Left hindlimb (tissue), 1 donor: ENCODE data around the gene DCLK1.

ENCODE experiments used
- DNase-seq: peaks from one replicate; pipeline ENCODE4 v3.0.0-alpha.2; 2018

Gene DCLK1

GRCh38 chr13:36082806-36083205 is 48.4 kb downstream of the DCLK1 start:
- DNase-seq: no peak

DNA sequence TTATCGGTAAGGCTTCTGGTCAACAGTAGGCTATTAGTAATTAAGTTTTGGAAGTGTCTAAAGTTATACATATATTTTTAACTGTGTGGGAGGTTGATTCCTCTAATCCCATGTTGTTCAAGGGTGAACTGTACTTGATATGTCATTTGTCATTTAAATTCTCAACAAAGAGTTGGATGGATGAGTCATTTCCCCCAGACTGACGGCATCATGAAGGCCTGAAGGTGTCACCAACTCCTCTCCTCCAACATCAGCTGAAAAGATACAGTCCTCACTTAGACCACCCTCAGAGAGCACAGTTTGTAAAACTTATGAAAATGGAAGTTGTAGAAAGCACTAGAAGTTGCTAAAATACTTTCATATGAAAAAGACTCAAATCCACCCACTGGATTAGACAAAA is 48.8 kb downstream of the DCLK1 start:
- DNase-seq: no peak

GRCh38 chr13:36076211-36076610 is 55.0 kb downstream of the DCLK1 start:
- no peak for DNase-seq

DNA sequence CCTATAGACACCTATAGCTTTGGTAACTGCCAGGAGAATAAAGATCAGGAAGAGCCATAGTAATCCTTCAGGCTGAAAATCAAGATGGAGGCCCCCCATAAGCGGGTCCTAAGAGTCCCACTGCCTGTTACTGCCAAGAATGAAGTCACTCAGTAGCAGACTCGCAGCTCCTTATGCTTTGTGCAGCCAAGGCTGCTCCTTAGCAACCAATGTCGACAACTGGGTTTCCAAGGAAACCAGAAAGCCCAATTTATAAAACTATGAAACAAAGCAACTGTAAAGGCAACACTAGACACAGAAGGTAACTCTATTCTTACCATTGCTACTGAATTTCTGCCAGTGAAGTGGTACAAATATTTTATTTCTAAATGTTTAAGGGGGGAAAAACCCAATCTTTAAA is 56.5 kb downstream of the DCLK1 start:
- peak; percentile 64 for DNase-seq

DNA sequence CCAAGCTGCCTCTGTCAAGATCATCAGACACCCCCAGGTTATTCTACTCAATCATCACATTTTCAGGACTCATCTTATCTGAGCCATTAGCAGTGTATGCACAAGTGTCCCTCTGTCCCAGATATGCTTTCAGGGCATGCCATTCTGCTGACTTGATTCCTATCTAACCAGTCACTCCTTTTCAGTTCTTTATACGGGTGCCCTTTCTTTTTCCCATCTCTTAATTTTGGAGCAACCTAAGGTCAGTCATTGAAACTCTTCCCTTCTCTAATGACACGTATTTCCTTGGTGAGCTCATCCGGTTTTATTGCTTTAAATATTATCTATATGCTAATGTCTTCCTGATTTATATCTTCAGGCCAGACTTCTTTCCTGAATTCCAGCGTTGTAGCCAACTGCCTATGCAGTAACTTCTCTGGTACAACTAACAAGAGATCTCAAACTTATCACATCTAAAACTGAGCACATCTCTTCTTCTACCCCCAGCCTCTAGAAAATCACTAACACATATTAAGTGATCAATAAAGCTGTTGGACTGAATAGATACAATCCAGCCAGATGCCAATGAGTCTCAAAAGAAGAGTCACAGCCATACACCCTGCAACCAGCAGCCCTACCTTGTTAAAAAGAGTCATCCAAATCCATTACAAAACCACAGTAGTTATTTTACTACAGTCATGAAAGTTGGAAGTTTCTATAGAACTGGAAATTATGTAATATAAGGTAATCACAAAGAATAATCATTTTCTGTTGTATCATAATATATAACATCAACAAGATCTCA is 58.8 kb downstream of the DCLK1 start:
- no peak for DNase-seq

- DNase-seq: peak; percentile 41
Observed at GRCh38 chr13:36070504-36071192, 60.5 kb downstream of the DCLK1 start.

DNA sequence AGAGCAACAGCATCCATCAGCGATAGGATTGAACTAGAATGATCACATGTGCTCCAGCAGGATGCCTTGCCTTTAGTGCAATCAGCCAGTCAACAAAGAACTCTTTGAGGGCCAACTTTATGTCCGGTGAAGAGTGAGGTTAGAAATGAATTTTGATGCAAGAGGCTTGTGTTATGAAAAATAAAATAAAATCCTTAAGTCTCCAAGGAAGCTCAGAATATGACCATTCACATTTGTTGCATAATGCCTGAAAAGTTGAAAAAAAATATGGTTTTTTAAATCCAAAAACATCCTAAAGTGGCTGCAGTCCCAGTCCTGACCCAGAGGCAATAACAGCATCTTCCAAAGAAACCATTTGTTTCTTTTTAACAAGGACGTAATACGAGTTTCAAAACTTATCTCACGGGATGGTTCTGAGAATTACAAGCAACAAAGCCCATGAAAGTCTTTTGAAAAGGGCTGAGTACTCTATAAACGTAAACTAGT is 61.3 kb downstream of the DCLK1 start:
- DNase-seq: no peak

GRCh38 chr13:36068991-36069390 is 62.2 kb downstream of the DCLK1 start:
- DNase-seq: no peak

DNA sequence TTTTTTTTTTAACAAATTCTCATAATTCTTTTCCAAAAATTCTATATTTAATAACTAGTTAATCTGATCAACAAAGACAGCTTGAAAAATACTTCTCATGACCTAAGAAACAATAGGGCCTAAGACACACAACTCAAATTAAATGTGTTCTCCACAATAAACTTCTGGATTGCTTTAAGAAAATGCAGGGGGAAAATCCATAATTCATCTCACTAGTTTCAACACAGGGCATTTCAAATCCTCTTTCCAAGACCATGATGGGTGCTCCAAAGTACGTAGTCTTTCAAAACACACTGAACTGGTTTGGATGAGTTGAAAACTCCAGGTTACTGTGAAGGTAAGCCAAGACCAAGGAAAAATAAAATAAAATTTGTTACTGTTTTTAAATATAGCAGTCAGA is 62.6 kb downstream of the DCLK1 start:
- DNase-seq: no peak

GRCh38 chr13:36067746-36068381 is 63.3 kb downstream of the DCLK1 start:
- DNase-seq: peak; percentile 45

DNA sequence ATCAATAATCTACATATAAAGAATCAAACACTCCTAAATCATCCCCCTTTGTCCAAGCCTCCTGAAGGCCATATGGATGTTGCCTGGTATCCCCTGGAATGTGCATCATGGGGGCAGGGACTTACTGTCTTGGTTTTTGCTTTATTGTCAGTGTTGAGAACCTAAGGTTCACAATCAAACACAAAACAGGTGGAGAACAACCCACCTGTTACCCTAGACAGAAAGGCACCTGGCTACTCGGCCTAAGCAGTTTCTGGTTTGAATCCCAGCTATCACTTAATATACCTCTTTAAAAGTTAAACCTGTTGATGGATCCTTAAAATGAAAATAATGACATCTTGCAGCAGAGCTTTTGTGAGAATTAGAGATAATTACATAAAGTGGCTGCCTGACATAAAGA is 68.9 kb downstream of the DCLK1 start:
- no peak for DNase-seq

DNA sequence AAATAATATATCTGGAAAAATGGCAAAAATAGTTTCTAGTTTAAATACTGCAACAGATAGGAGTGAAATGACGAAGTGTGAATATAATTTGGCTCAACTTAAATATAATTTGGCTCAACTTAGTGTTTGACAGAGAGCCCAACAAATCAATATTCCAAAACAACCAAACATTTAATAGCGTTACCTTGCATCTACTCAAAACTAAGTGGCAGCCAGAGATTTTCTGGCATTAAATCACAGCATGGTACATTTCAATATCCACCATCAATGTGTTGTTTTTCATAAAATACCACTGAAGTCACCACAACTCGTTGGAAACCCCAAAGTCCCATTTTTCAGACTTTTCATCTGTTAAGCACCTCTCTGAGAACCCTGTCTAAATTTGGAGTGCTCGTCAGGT is 69.6 kb downstream of the DCLK1 start:
- no peak for DNase-seq

DNA sequence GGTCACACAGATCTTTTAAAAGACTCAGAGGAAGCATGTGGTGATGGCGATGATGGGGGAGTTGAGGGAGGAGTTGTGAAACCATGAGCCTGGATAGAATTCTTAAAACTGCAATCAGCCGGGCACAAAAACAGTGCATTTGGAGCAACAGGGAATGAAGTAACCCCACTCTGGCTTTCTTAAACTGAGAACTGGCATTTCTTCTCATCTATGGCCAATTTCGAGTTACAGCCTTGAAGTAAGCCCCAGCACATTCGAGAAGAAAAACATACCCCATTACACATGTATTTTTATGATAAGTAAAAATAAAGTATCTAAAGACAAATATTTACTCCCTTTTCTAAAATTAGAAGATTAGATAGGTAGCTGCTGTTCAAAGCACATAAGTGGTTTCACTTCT is 70.1 kb downstream of the DCLK1 start:
- no peak for DNase-seq

- DNase-seq: peak; percentile 47
Observed at GRCh38 chr13:36059321-36059720, 71.9 kb downstream of the DCLK1 start.

DNA sequence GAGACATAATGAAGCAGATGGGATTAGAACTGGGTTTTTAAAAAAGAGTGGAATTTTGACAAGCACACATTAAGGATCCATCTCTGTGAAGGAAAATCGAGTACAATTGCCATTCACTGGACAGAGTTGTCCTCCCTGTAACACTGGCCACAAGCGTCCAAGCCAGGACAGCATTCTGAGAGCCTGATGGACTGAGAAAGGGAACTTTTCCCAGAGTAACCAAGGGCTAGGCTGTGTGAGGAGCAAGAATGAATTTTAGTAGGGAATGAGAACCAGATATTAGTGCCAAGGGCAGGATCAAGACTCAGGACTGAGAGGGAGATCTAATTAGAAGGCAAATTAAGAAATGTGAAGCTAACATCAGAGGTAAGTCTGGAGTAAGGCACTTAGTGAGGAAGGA is 73.1 kb downstream of the DCLK1 start:
- DNase-seq: no peak

DNA sequence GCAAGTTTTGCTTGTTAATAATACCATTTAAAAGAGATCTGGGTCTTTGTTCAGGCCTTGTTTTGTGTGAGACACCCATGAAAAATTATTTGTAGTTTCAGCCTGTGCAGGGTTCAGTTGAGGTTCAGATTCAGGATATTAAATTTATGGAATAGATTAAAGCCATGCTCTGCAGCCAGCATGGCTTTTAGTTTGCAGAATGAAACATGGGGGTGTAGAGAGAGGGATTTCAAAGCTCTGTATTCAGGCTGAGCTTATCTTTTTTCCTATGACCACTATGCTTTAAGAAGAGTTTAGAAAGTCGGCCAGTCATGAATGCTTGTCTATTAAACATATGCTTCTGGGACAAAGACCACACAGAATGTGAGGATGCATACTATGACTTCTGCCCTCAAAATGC is 73.6 kb downstream of the DCLK1 start:
- DNase-seq: no peak

DNA sequence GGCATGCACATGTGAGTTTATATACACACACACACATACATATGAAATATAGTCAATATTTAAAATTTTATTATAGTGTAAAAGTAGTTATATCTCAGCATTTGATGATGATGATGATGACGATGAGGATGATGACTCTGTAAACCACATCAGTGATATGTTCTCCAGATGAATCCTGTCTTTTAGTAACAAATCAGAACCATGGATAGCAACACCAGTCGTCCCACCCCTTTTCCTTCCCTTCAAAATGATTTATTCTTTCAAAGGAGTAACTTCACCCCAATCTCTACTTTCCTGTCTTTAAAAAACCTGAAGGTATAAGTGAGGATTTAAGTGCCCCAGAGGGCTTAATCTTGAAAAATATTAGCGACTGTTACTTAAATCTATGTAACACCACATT is 74.1 kb downstream of the DCLK1 start:
- DNase-seq: no peak

GRCh38 chr13:36055366-36055765 is 75.8 kb downstream of the DCLK1 start:
- DNase-seq: no peak

DNA sequence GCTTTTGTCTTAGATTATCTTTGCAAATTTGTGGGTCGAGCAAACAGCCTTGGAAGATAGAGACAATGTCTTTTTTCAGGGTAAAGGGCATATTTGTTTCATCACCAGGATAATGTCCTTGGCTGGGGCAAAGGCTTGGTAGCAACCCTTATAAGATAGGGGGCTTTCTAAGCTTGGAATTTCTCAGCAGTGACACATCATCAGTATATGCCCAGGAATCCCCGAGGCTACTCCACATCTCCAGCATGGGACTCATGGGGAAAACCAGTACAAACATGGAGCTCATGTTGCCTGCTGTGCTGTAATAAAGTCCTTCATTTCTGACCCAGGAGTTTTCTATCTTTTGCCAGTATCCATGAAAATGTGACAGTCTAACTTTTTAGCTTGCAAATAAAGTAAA is 77.1 kb downstream of the DCLK1 start:
- no peak for DNase-seq

GRCh38 chr13:36051082-36051481 is 80.1 kb downstream of the DCLK1 start:
- no peak for DNase-seq

- DNase-seq: no peak
Observed at GRCh38 chr13:36046672-36047071, 84.5 kb downstream of the DCLK1 start.

- no peak for DNase-seq
Observed at GRCh38 chr13:36038785-36039555, 92.2 kb downstream of the DCLK1 start.

- no peak for DNase-seq
Observed at GRCh38 chr13:36033035-36033434, 98.1 kb downstream of the DCLK1 start.
